ENCODE results near the gene YBX3.

DNA sequence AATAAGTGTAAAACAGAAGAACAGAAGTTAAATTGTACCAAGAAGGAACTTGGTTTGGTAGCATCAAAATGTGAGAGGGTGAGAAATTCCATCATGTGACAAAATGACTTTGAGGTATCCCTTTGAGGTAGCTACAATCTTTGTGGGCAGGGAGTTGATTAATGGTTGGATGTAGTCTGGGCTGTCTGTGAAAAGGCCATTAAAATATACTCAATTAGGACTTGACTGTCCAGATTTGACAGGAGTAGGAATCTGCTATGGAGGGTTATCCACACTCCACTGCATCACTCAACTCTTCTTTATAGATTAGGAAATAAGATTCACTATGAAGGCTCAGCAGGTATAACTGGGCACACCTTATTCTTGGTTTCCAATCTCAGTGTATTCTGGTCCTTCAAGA lies 7.4 kb upstream of the YBX3 start:
- no peak for TF ChIP-seq POLR2AphosphoS5 (IDR thresholded peaks at IDR 0.05)
- TF ChIP-seq, protein P1, sequence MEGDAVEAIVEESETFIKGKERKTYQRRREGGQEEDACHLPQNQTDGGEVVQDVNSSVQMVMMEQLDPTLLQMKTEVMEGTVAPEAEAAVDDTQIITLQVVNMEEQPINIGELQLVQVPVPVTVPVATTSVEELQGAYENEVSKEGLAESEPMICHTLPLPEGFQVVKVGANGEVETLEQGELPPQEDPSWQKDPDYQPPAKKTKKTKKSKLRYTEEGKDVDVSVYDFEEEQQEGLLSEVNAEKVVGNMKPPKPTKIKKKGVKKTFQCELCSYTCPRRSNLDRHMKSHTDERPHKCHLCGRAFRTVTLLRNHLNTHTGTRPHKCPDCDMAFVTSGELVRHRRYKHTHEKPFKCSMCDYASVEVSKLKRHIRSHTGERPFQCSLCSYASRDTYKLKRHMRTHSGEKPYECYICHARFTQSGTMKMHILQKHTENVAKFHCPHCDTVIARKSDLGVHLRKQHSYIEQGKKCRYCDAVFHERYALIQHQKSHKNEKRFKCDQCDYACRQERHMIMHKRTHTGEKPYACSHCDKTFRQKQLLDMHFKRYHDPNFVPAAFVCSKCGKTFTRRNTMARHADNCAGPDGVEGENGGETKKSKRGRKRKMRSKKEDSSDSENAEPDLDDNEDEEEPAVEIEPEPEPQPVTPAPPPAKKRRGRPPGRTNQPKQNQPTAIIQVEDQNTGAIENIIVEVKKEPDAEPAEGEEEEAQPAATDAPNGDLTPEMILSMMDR (IDR thresholded peaks at IDR 0.05 in 8 of 11, conservative IDR thresholded peaks at IDR 0.05 in 3 of 11) = no peak
